Measurements from ENCODE around the gene RANBP10.

Gene RANBP10

GRCh38 chr16:67673712-67674580 is 132.4 kb downstream of the RANBP10 start:
- TF ChIP-seq EZH2 (IDR thresholded peaks at IDR 0.05) (no peak), FOXP2 (optimal IDR thresholded peaks at IDR 0.05; ENCODE audit: control extremely low read depth, extremely low read length, insufficient read depth) (no peak), POLR2AphosphoS5 (IDR thresholded peaks at IDR 0.05; ENCODE audit: borderline replicate concordance, low read depth, low read length) (no peak)
- Histone ChIP-seq H3K36me3 (ENCODE audit: insufficient read depth, low read length) (no peaks in the 10 kb centered on the region), H3K9me3 (ENCODE audit: low read depth, low read length) (no peaks in the 10 kb centered on the region), H3K4me3 (peak overlapping the region; percentile 52), H3K9ac (ENCODE audit: insufficient read length) (no peak overlapping the region), H3K27ac (peak overlapping the region; percentile 60; the same call in 1 of the 2 replicates)
- DNase-seq (ENCODE audit: low read depth, low spot score) = no peak

Data from SK-N-MC (cell line).